OCI-LY7 (cell line): ENCODE results near the gene LGR6. TPM values are rescaled to one million over a fixed set of nuclear protein-coding genes. Genes with fewer than 3 reads are reported as not detected.

ENCODE experiments used
- BruUV-seq: library from RNA; stranded (reverse); fragments of 400-500 nt; replicated peaks from 2 replicates; lab custom pipeline; 2021; lab: Mats Ljungman, UMichigan
- CTCF ChIA-PET: fragments of 300-600 bp; sonication (Branson Sonifier 250); formaldehyde crosslinking; loops from one replicate; lab custom pipeline; 2022; ENCODE audit warnings: antibody characterized with exemption; ENCODE audit not compliant: unreplicated experiment; lab: Charles Lee
- POLR2A ChIA-PET: fragments of 300-600 bp; sonication (Branson Sonifier 250); formaldehyde crosslinking; loops from one replicate; lab custom pipeline; 2022; ENCODE audit warnings: antibody characterized with exemption; lab: Charles Lee
- DNase-seq: peaks from one replicate; pipeline ENCODE4 v3.0.0-alpha.2; 2015; ENCODE audit warnings: low spot score
- H2AFZ ChIP-seq: fragments of 200-600 bp; sonication (generic), shearing (Covaris generic); 2 replicates; pipeline ENCODE4 v1.6.1; 2014; ENCODE audit warnings: mild to moderate bottlenecking, antibody characterized with exemption, low read length, moderate library complexity
- H3K27ac ChIP-seq: fragments of 200-600 bp; sonication (generic); 2 replicates; pipeline ENCODE4 v1.5.1; 2014; ENCODE audit warnings: mixed run types, low read depth, mild to moderate bottlenecking, moderate library complexity, low read length, inconsistent platforms; ENCODE audit not compliant: poor library complexity, severe bottlenecking
- H3K36me3 ChIP-seq: fragments of 200-600 bp; sonication (generic); 2 replicates; pipeline ENCODE4 v1.6.1; 2014; ENCODE audit warnings: mild to moderate bottlenecking, antibody characterized with exemption, low read length, moderate library complexity, mixed read lengths; ENCODE audit not compliant: insufficient read depth
- H3K4me1 ChIP-seq: fragments of 200-600 bp; sonication (generic); 2 replicates; pipeline ENCODE4 v1.5.1; 2014; ENCODE audit warnings: mild to moderate bottlenecking, low read length; ENCODE audit not compliant: insufficient read depth, poor library complexity, severe bottlenecking
- H3K4me2 ChIP-seq: fragments of 200-600 bp; sonication (generic); 2 replicates; pipeline ENCODE4 v1.6.1; 2014; ENCODE audit warnings: mild to moderate bottlenecking, low read length
- H3K4me3 ChIP-seq: fragments of 200-600 bp; sonication (generic); 2 replicates; pipeline ENCODE4 v1.5.1; 2014; ENCODE audit warnings: mild to moderate bottlenecking, low read depth, low read length; ENCODE audit not compliant: poor library complexity, severe bottlenecking
- H3K79me2 ChIP-seq: fragments of 200-600 bp; sonication (generic); 2 replicates; pipeline ENCODE4 v1.6.1; 2016; ENCODE audit warnings: low read depth, mild to moderate bottlenecking, low read length, moderate library complexity, mixed read lengths; ENCODE audit not compliant: insufficient read depth
- H3K9me2 ChIP-seq: fragments of 200-600 bp; sonication (generic); 2 replicates; pipeline ENCODE4 v1.6.1; 2016; ENCODE audit warnings: mild to moderate bottlenecking, low read length, mixed read lengths; ENCODE audit not compliant: insufficient read depth
- H3K9me3 ChIP-seq: fragments of 200-600 bp; sonication (generic); 2 replicates; pipeline ENCODE4 v1.6.1; 2014; ENCODE audit warnings: mild to moderate bottlenecking, mixed run types, low read length, mixed read lengths
- H4K20me1 ChIP-seq: fragments of 200-600 bp; sonication (generic); 2 replicates; pipeline ENCODE4 v1.6.1; 2014; ENCODE audit warnings: mild to moderate bottlenecking, antibody characterized with exemption, low read length, moderate library complexity, mixed read lengths; ENCODE audit not compliant: insufficient read depth
- EZH2phosphoT487 ChIP-seq: fragments of 200-600 bp; sonication (generic); IDR thresholded peaks from 2 replicates; pipeline ENCODE4 v1.6.1; 2018; ENCODE audit warnings: low read depth, borderline replicate concordance, mild to moderate bottlenecking, mixed run types, antibody characterized with exemption, low read length, moderate library complexity, mixed read lengths
- intact Hi-C: fragments of 100-400 bp; cut with micrococcal nuclease; formaldehyde crosslinking; loops from one replicate; pipeline ENCODE4 v1.10.0; 2022; ENCODE audit not compliant: unreplicated experiment
- total RNA-seq, 2 experiments: library from RNA; depleted of rRNA in 1 of 2; stranded (reverse); fragments of >200 nt in 1 of 2; shearing (Covaris generic) in 1 of 2; gene quantifications; 2 replicates each; pipeline ENCODE4 v1.2.3, GENCODE V29; 2014 to 2022
- TF ChIP-seq, protein P1 (sequence below): fragments of 200-600 bp; sonication (generic); conservative IDR thresholded peaks from 2 replicates; pipeline ENCODE4 v1.5.1; 2014; ENCODE audit warnings: mild to moderate bottlenecking, antibody characterized with exemption, low read length, moderate library complexity, mixed read lengths

LGR6 gene
- total RNA-seq, 2 experiments from 2014 or later = not detected

DNA sequence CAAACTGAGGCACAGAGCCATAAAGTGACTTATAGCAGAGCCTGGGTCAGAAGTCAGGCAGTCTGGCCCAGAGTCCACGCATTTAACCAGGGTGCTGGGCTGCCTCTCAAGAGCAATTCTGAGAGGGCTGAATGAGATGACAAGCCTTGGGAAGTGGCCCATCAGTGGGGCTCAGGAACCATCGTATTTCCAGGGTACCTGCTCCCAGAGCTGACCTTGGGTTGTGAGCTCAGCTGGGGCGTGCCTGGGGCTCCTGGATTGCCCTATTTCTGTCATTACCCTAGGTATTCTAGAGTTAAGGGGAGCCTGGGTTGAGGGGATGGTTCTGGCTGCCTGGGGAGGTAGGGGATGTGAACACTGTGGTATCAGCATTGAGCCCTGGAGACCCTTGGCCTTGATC, 49.4 kb downstream of the LGR6 start:
- Histone ChIP-seq H2AFZ (no peak overlapping the region), H3K27ac (no peak overlapping the region), H3K9me3 (no peaks in the 10 kb centered on the region), H3K4me3 (no peak overlapping the region), H3K4me2 (no peak overlapping the region), H4K20me1 (no peaks in the 10 kb centered on the region), H3K79me2 (no peaks in the 10 kb centered on the region), H3K36me3 (no peaks in the 10 kb centered on the region), H3K9me2 (no peaks in the 10 kb centered on the region), H3K4me1 (peaks cover 5% of the 10 kb centered on the region)
- TF ChIP-seq, protein P1, sequence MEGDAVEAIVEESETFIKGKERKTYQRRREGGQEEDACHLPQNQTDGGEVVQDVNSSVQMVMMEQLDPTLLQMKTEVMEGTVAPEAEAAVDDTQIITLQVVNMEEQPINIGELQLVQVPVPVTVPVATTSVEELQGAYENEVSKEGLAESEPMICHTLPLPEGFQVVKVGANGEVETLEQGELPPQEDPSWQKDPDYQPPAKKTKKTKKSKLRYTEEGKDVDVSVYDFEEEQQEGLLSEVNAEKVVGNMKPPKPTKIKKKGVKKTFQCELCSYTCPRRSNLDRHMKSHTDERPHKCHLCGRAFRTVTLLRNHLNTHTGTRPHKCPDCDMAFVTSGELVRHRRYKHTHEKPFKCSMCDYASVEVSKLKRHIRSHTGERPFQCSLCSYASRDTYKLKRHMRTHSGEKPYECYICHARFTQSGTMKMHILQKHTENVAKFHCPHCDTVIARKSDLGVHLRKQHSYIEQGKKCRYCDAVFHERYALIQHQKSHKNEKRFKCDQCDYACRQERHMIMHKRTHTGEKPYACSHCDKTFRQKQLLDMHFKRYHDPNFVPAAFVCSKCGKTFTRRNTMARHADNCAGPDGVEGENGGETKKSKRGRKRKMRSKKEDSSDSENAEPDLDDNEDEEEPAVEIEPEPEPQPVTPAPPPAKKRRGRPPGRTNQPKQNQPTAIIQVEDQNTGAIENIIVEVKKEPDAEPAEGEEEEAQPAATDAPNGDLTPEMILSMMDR = no peak
- TF ChIP-seq EZH2phosphoT487 = no peak
- BruUV-seq = no TSS peak
- intact Hi-C loops = no loop called here
- DNase-seq = no peak
- CTCF ChIA-PET = no interaction called here
- POLR2A ChIA-PET = no interaction called here

DNA sequence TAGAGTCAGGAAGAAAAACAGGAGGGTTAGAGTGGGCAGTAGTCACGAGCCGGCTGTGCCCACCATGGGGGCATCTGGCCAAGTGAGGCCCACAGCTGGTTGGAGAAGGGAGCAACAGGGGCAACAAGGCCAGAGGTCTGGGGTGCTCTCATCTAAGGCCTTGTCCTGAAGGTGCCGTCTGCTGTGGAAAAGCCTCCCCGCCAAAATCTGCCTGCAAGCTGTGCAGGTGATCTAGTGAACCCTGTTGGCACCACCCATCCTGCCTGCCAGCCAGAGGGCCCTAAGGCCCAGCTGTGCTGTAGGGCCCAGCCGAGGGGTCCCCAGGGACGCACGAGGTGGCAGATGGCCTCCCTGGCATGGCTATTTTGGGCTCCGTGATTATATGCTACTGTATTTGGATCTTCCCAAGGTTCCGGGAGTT, 51.3 kb downstream of the LGR6 start:
- no peaks in the 10 kb centered on the region for H3K9me3 ChIP-seq
- H3K36me3 ChIP-seq = no peaks in the 10 kb centered on the region
- no peak overlapping the region for H3K4me2 ChIP-seq
- H3K4me3 ChIP-seq = no peak overlapping the region
- ChIA-PET CTCF (no interaction called here), POLR2A (no interaction called here)
- H4K20me1 ChIP-seq = no peaks in the 10 kb centered on the region
- no peaks in the 10 kb centered on the region for H3K79me2 ChIP-seq
- peaks cover 9% of the 10 kb centered on the region for H3K4me1 ChIP-seq
- no peak overlapping the region for H2AFZ ChIP-seq
- no TSS peak for BruUV-seq
- no peak for TF ChIP-seq EZH2phosphoT487
- TF ChIP-seq, protein P1 = no peak
- intact Hi-C loops = no loop called here
- no peak for DNase-seq
- no peaks in the 10 kb centered on the region for H3K9me2 ChIP-seq
- no peak overlapping the region for H3K27ac ChIP-seq

DNA sequence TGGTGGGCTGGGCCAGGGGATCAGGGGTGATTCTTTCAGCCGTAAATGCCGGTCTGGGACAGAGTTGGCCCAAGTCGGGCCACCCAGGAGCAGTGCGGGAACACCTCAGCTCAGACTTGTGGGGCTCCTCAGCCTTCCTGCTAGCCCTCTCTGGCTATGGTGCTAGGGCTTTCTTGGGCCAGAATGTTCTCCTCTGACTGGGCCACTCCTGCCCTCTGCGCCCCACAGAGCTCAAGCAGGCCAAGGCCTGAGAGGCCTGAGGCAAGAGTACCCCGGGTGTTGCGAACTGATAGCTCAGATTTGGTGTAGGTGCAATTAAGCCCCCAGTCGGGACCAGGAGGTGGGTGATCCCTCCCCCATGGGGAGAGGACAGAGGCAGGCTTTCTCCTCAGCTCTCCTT, 51.8 kb downstream of the LGR6 start:
- H3K36me3 ChIP-seq = no peaks in the 10 kb centered on the region
- H2AFZ ChIP-seq = no peak overlapping the region
- ChIA-PET CTCF (no interaction called here), POLR2A (no interaction called here)
- no peak for TF ChIP-seq EZH2phosphoT487
- TF ChIP-seq, protein P1 = no peak
- H3K9me2 ChIP-seq = no peaks in the 10 kb centered on the region
- DNase-seq = no peak
- intact Hi-C loops = no loop called here
- H3K4me3 ChIP-seq = no peak overlapping the region
- BruUV-seq = no TSS peak
- H3K4me1 ChIP-seq = peaks cover 9% of the 10 kb centered on the region
- H3K79me2 ChIP-seq = no peaks in the 10 kb centered on the region
- no peak overlapping the region for H3K4me2 ChIP-seq
- H3K9me3 ChIP-seq = no peaks in the 10 kb centered on the region
- H4K20me1 ChIP-seq = no peaks in the 10 kb centered on the region
- no peak overlapping the region for H3K27ac ChIP-seq
